ENCODE measurements around the gene DDN. TPM values are rescaled to one million over a fixed set of nuclear protein-coding genes. Genes with fewer than 3 reads are reported as not detected.

Gene DDN
- total RNA-seq, 1 experiment from 2014 or later: 0.17 TPM

DNA sequence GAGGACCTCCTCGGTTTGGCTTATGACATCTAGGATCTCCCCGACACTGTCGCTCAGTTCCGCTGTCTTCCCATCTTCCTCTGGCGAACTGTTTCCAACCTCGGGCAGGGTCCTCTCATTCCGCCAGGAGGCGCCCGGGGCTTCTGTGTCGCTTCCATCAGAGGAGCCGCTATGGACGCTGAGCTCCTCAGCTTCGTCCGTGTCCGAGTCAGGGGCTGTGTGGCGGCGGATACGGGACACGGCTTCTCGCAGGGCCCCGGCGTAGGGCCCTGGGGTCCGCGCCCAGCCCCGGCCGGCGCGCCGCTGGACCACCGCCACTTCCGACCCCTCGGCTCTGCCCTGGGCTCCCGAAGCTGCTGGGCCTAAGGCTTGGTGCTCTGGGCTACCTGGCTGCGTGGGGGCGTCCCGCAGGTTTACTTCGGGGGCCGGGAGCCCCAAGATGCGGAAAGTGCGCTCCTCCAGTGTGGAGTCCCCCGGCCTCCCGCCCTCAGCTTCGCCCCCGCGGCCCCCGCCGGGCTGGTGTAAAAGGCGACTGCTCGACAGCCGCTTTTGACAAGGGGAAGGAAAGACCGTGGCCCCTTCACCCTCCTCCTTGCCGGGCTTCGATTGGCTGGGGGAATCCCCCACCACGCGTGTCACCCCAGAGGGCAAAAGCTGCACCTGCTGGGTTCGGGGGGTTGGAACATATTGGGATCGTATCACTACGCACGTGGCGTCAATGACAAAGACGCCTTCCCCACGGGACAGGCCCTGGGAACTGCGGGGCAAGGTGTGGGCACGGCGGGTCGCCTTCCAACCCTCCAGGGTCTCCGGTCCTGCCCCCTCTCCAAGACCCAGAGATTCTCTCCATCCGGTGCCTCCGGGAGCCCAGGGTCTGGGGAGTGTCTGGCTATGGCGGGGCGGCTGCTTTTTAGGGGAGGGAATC, 2.1 kb downstream of the DDN start:
- H3F3A ChIP-seq (ENCODE audit: insufficient read depth, low read depth): peaks cover 30% of the 10 kb centered on the region
- H3K4me1 ChIP-seq (replicated peaks; ENCODE audit: insufficient read depth): peaks cover 25% of the 10 kb centered on the region
- CTCF ChIA-PET: interaction anchor here (0.6 to 2.0 kb wide), 11 partner anchors 17 to 288 kb away, joined by 3 to 10 read pairs (median 5); partner anchors contain the start of gene PRKAG1
- no peaks in the 10 kb centered on the region for H3K9me3 ChIP-seq (ENCODE audit: insufficient read depth, low read depth)
- no peaks in the 10 kb centered on the region for H3K79me2 ChIP-seq (ENCODE audit: low read depth)
- no peaks in the 10 kb centered on the region for H3K36me3 ChIP-seq (ENCODE audit: low read depth)
- peak in 1 of 2 experiments; percentile 73 for DNase-seq
- BruUV-seq (replicated peaks): no TSS peak
- H3K9me2 ChIP-seq (ENCODE audit: insufficient read depth): no peaks in the 10 kb centered on the region
- POLR2A ChIA-PET (ENCODE audit: unreplicated experiment): interaction anchor here (0.6 kb wide), 2 partner anchors 10 to 91 kb away, joined by 3 read pairs; no protein-coding TSS in a partner anchor
- H3K27ac ChIP-seq: no peak overlapping the region
- TF ChIP-seq, protein P1, sequence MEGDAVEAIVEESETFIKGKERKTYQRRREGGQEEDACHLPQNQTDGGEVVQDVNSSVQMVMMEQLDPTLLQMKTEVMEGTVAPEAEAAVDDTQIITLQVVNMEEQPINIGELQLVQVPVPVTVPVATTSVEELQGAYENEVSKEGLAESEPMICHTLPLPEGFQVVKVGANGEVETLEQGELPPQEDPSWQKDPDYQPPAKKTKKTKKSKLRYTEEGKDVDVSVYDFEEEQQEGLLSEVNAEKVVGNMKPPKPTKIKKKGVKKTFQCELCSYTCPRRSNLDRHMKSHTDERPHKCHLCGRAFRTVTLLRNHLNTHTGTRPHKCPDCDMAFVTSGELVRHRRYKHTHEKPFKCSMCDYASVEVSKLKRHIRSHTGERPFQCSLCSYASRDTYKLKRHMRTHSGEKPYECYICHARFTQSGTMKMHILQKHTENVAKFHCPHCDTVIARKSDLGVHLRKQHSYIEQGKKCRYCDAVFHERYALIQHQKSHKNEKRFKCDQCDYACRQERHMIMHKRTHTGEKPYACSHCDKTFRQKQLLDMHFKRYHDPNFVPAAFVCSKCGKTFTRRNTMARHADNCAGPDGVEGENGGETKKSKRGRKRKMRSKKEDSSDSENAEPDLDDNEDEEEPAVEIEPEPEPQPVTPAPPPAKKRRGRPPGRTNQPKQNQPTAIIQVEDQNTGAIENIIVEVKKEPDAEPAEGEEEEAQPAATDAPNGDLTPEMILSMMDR (conservative IDR thresholded peaks at IDR 0.05): peak; percentile 67
- TF ChIP-seq EZH2 (IDR thresholded peaks at IDR 0.05; ENCODE audit: low read depth): no peak
- H4K20me1 ChIP-seq (ENCODE audit: insufficient read depth): no peaks in the 10 kb centered on the region
- H3K4me3 ChIP-seq: no peak overlapping the region
- H2AFZ ChIP-seq: no peak overlapping the region
- no peaks in the 10 kb centered on the region for H3K27me3 ChIP-seq (ENCODE audit: insufficient read depth, low read depth)
- H3K4me2 ChIP-seq: peak overlapping the region; percentile 58
- intact Hi-C loops (cut with micrococcal nuclease; ENCODE audit: unreplicated experiment): loop anchor here (2.0 to 10.0 kb wide), 6 partner anchors 125 to 455 kb away; partner anchors contain the start of genes CACNB3 and KANSL2

DNA sequence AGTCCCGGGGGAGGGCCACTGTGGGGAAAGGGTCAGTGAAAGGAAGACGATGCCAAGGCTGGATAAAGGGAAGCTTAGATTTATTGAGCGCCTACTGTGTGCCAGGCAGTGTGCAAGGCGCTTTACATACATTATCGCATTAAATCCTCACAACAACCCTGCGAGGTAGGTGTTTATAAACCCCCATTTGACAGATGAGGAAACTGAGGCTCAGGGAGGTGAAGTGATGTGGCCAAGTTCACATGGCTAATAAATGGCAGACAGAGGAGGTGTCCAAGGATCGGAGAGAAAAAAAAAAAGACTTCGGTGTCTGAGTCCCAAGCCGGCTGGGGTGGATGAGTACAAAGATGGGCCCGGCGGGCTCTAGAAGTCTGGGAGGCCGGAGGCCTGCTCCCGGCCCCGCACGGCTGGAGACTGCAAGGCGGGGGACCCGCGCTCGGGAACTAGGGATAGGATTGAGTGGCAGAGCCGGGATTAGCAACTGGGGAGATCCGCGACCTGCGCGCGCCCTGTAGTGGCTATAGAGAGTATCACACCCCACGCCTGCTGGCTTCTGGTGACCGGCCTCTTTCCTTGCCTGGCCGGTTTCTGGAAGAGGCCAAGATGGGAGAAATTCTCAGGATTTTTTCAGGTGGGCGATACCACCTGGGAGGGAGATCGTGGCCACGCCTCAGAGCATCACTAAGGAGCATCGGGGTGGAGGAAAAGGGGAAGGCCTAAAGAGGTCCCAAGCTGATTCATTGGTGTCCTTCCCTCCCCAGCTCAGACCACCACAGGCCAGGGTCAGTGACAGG, 3.9 kb downstream of the DDN start:
- Histone ChIP-seq H3K4me3 (peak overlapping the region; percentile 27; the same call in 1 of the 2 replicates), H3K27me3 (ENCODE audit: insufficient read depth, low read depth) (no peaks in the 10 kb centered on the region), H3K36me3 (ENCODE audit: low read depth) (no peaks in the 10 kb centered on the region), H3K4me1 (replicated peaks; ENCODE audit: insufficient read depth) (peaks cover 22% of the 10 kb centered on the region), H3K27ac (no peak overlapping the region), H3K79me2 (ENCODE audit: low read depth) (no peaks in the 10 kb centered on the region), H3K9me3 (ENCODE audit: insufficient read depth, low read depth) (no peaks in the 10 kb centered on the region), H2AFZ (0 out of 2 replicates have a peak overlapping the region, but pooled peaks have one; percentile 60), H3K4me2 (peak overlapping the region; percentile 73), H3K9me2 (ENCODE audit: insufficient read depth) (no peaks in the 10 kb centered on the region), H4K20me1 (ENCODE audit: insufficient read depth) (no peaks in the 10 kb centered on the region), H3F3A (ENCODE audit: insufficient read depth, low read depth) (peaks cover 27% of the 10 kb centered on the region)
- intact Hi-C loops (cut with micrococcal nuclease; ENCODE audit: unreplicated experiment): loop anchor here (1.0 to 10.0 kb wide), 6 partner anchors 127 to 453 kb away; partner anchors contain the start of genes CACNB3 and KANSL2
- no TSS peak for BruUV-seq (replicated peaks)
- TF ChIP-seq EZH2 (IDR thresholded peaks at IDR 0.05; ENCODE audit: low read depth): no peak
- TF ChIP-seq, protein P1 (conservative IDR thresholded peaks at IDR 0.05): peak; percentile 82
- ChIA-PET CTCF (interaction anchor here (0.5 to 2.0 kb wide), 6 partner anchors 11 to 248 kb away, joined by 3 to 8 read pairs (median 3); no protein-coding TSS in a partner anchor), POLR2A (ENCODE audit: unreplicated experiment) (no interaction called here)
- DNase-seq: peak; percentile 64 to 86

Measured in PC-9 (cell line).